GM06990 (cell line): ENCODE data around the gene TRRAP.
A peak's percentile ranks its signal among the peaks of the same experiment; 100 is the strongest.

Experiments used
- DNase-seq: peaks from one replicate; pipeline ENCODE4 v3.0.0-alpha.2; 2011; ENCODE audit not compliant: insufficient read length; ENCODE audit errors: extremely low read depth
- H3K27me3 ChIP-seq: replicated peaks from 2 replicates; pipeline ENCODE4 v1.6.0; 2011; ENCODE audit warnings: low read length; ENCODE audit not compliant: control insufficient read depth, insufficient read depth
- H3K36me3 ChIP-seq: 2 replicates; pipeline ENCODE4 v1.5.1; 2011; ENCODE audit warnings: low read length; ENCODE audit not compliant: control insufficient read depth, insufficient read depth
- H3K4me3 ChIP-seq: replicated peaks from 2 replicates; pipeline ENCODE4 v1.5.1; 2011; ENCODE audit warnings: low read depth, mild to moderate bottlenecking, control low read depth, low read length
- TF ChIP-seq, protein P1 (sequence below): IDR thresholded peaks from 2 replicates; pipeline ENCODE4 v1.5.1; 2011; ENCODE audit warnings: low read length, control low read depth, mild to moderate bottlenecking, inconsistent platforms; ENCODE audit not compliant: insufficient read depth, poor library complexity, severe bottlenecking

Gene TRRAP

DNA sequence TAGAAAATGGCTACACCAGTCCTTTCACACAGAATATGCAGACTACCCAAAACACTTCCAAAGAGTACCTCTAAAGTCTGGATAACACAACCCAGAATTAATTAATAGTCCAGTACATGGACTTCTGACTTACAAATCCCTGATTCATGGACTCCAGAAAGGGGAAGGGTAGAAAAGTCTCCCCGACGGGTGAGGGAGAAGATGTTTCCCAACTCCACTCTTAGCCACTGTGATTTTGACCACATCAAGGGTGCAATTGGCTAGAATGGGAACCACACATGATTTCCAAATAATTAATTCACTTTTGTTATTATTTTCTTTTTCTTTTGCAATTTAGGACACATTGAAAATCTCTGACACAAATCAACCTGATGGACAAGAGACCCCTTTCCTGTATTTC lies 9.9 kb upstream of the TRRAP start:
- TF ChIP-seq, protein P1, sequence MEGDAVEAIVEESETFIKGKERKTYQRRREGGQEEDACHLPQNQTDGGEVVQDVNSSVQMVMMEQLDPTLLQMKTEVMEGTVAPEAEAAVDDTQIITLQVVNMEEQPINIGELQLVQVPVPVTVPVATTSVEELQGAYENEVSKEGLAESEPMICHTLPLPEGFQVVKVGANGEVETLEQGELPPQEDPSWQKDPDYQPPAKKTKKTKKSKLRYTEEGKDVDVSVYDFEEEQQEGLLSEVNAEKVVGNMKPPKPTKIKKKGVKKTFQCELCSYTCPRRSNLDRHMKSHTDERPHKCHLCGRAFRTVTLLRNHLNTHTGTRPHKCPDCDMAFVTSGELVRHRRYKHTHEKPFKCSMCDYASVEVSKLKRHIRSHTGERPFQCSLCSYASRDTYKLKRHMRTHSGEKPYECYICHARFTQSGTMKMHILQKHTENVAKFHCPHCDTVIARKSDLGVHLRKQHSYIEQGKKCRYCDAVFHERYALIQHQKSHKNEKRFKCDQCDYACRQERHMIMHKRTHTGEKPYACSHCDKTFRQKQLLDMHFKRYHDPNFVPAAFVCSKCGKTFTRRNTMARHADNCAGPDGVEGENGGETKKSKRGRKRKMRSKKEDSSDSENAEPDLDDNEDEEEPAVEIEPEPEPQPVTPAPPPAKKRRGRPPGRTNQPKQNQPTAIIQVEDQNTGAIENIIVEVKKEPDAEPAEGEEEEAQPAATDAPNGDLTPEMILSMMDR = no peak
- H3K36me3 ChIP-seq = no peaks in the 10 kb centered on the region
- peaks cover 2% of the 10 kb centered on the region; the same call in 1 of the 2 replicates for H3K27me3 ChIP-seq
- no peak for DNase-seq
- no peak overlapping the region for H3K4me3 ChIP-seq

DNA sequence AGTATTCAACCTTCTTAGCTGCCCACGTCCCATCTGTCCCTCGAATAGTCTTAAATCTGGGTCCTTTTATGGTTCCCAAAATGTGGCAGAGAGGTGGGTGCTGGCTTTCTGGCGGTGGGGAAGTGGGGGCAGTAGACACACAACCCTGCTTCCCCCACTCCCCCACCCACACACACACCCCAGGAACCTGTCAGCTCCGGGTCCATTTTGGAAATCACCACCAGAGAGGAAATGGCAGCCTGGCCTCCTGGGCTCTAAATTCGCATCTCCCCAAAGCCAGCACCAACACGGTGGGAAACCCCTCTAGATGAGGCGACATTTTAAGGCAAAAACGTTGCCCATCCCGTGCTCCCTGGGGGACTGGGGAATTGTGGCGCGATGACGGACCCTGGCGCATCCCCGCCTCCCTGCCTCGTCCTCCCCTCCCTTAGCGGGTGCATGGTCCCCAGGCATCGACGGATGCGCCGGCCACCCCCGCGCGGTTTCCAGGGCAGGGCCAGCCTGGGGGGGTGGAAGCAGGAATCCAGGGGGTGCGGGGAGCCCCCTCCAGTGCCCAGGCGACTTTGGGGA lies 9.2 kb upstream of the TRRAP start:
- H3K4me3 ChIP-seq = peak overlapping the region; percentile 18
- no peak for DNase-seq
- H3K36me3 ChIP-seq = no peaks in the 10 kb centered on the region
- TF ChIP-seq, protein P1 = no peak
- H3K27me3 ChIP-seq = peaks cover 2% of the 10 kb centered on the region; the same call in 1 of the 2 replicates

DNA sequence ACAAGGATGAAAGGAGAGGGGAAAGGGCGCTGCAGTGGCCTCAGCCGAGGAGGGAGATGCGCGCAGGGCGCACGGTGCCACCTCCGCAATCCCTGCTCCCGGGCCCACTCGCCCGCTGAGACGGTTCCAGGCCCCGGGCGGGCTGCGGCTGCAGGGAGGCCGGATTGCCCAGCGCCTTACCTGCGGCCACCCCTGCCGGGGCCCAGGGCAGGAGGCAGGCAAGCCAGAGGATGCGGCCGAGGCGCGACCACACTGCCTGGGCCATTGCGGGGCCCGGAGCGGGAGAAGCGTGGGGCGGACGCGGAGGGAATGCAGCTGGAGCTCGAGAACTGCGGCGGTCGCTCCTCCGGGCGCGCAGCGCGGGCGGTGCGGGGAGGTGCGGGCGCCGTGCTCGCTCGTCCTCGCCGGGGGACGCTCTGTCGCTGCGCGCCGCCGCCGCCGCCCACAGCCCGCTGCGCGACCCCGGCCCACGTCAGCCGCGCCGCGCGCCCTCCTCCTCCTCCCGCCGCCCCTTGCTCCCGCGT lies 8.7 kb upstream of the TRRAP start, which contains the start of gene TMEM130:
Gene TMEM130 (minus strand): TSS at position 418 of the 524 bp plus-strand sequence. CDS start 153 bp downstream, at position 265.
- peak within 1 kb of the TSS; percentile 49 for H3K4me3 ChIP-seq
- no peak for DNase-seq
- peaks cover 2% of the 10 kb centered on the region; the same call in 1 of the 2 replicates for H3K27me3 ChIP-seq
- no peaks in the 10 kb centered on the region for H3K36me3 ChIP-seq
- TF ChIP-seq, protein P1 = no peak

GRCh38 chr7:98870121-98870651 lies 8.1 kb upstream of the TRRAP start:
- peak overlapping the region; percentile 49 for H3K4me3 ChIP-seq

GRCh38 chr7:98870807-98871491 lies 7.4 kb upstream of the TRRAP start:
- Histone ChIP-seq H3K4me3 (no peak overlapping the region), H3K27me3 (peaks cover 2% of the 10 kb centered on the region; the same call in 1 of the 2 replicates), H3K36me3 (no peaks in the 10 kb centered on the region)
- TF ChIP-seq, protein P1 = no peak
- no peak for DNase-seq

More at GRCh38 chr7:98870121-98870651, 8.1 kb upstream of the TRRAP start:
- peaks cover 2% of the 10 kb centered on the region; the same call in 1 of the 2 replicates for H3K27me3 ChIP-seq
- peak; percentile 70 for DNase-seq
- no peaks in the 10 kb centered on the region for H3K36me3 ChIP-seq
- TF ChIP-seq, protein P1 = no peak
